ENCODE measurements around the gene KCNJ6.
"Not testable (repeated sequence)": the region's sequence is repeated elsewhere in the genome, so short reads cannot be mapped to it uniquely, and the experiment has no call there.

The KCNJ6 gene

DNA sequence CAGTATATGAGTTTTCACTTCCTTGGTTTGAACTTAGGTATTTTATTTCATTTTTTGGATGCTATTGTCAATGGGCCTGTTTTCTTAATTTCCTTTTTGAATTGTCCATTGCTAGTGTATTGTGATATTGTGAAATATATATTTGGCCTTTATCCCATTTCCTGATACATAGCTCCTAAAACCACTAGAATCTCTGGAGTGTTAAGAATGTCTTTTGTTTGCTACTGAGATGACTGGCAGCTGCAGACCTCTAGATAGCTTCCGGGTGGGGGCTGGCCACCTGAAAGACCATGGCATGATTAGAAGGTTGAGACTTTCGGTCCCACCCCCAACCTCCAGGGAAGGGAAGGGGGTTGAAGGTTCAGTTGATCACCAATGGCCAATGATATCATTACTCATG is 245.4 kb downstream of the KCNJ6 start:
- no peak for DNase-seq

DNA sequence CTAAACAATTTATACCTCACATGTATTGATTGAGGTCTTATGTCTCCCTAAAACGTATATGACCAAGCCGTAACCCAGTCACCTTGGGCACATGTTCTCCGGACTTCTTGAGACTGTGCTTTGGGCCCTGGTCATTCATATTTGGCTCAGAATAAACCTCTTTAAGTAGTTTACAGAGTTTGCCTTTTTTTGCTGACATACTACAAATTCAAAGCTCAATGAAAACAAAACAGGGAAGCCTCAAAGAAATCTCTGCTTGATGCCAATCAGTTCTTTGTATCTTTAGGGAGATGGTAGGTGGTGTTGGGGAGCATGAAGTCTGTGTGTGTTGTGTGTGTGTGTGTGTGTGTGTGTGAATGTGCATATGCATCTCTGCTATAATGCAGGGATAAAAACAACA is 247.0 kb downstream of the KCNJ6 start:
- DNase-seq: no peak

DNA sequence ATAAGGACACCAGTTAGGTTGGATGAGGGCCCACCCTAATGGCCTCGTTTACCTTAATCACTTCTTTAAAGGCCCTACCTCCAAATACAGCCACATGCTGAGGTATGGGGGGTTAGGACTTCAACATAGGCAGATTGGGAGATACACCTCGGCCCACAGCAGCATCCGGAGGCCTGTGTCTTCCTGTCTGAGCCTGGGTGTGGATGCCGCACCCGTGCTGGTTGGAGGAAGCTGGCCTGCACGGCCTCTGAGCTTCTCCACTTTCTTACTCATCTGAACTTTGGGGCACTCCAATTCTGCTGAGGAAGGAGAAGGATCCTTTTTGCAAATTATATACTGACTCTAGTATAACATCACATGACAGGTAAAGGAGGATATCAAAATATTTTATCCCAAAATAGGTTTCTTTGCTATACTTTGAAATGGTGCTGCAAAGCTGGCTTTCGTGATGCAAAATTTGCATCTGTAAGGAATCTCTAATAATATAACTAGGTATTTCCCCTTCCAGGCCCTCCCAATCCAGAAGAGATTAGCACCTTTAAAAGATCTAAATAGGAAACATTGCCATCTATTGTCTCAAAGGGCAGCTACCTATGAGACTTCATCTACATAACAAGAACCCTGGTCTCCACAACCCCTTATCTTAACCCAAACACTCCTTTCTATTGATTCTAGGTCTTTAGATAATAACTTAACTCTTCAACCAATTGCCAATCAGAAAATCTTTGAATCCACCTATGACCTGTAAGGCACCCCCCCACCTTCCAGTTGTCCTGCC is 247.6 kb downstream of the KCNJ6 start:
- DNase-seq: peak in 1 of 5 experiments; percentile 4

GRCh38 chr21:37667380-37667779 is 248.9 kb downstream of the KCNJ6 start:
- DNase-seq: no peak

- DNase-seq: no peak
Observed at GRCh38 chr21:37665230-37666024, 250.8 kb downstream of the KCNJ6 start.

- not testable (repeated sequence) for DNase-seq
Observed at GRCh38 chr21:37662227-37662626, 254.0 kb downstream of the KCNJ6 start.

DNA sequence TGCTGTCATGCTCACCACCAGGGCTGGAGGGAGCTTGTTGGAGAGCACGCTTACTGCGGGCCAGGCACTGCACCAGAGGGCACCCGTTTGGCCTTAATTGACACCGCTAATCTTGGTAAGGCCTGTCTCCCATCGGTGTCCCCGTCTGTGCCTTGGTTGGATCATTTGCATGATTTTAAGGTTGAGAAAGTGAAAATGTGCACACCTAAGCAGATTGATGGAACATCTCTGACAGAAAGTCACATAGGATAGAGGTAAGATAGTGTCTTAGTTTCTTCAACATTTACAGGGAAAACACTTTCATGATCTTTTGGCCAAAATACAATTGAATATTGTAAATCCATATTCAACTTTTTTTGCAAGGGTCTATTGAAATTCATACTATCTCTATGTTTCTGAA is 255.5 kb downstream of the KCNJ6 start:
- DNase-seq: no peak

GRCh38 chr21:37659874-37660273 is 256.4 kb downstream of the KCNJ6 start:
- no peak for DNase-seq

- no peak for DNase-seq
Observed at GRCh38 chr21:37658817-37659458, 257.3 kb downstream of the KCNJ6 start.

- DNase-seq: no peak
Observed at GRCh38 chr21:37658121-37658816, 258.0 kb downstream of the KCNJ6 start.

- DNase-seq: no peak
Observed at GRCh38 chr21:37656899-37657298, 259.4 kb downstream of the KCNJ6 start.

DNA sequence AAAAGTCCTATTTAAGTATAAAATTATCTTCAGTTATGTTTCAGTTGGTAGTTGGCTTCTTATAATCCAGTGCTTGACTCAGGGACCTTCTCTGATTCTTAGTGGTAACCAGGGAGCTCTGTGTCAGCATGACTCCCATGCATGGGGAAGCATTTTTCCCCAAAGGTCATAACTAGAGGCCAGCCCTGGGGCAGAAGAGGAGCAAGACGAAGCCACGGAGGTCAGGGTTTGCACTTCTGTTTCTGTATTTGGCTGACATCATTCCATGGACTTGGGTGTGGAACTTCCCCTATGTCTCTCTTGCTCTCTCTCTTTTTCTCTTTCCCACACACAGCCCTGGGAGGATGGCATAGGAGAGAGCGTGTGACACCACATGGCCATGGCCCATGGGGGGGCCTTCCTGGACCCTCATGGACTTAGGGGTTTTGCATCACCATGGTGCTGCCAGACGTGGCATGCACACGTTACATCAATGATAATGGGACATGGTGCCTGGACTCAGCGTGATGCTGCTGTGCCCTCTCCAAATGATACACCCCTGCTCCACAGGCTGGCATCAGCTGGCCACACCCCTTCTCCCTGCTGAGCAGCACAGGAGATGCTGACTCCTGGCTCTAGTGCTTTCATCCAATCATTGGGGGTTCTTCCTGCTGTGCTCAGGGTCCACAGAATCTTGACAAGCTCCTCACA is 260.5 kb downstream of the KCNJ6 start:
- no peak for DNase-seq

- DNase-seq: no peak
Observed at GRCh38 chr21:37654596-37654995, 261.7 kb downstream of the KCNJ6 start.

DNA sequence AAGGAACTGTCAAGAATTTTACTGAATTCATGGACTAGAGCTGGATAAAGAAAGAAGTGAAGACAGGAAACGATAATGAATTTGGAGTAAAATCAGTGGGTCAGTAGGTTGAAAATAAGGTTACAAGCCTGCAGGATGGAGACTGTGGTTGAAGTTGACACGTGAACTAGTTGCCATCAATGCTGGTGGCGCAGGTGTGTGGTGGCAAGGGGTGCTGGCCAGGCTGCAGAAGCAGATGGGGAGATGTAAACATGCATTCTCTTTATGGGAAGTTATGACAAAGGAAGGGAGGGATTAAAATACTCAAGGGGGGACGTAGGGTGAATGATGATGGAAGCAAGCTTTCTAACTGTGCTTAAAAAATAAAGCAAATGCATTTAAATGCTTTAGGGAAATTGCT is 263.1 kb downstream of the KCNJ6 start:
- no peak for DNase-seq

- DNase-seq: no peak
Observed at GRCh38 chr21:37647781-37648180, 268.5 kb downstream of the KCNJ6 start.

- DNase-seq: not testable (repeated sequence)
Observed at GRCh38 chr21:37646761-37647160, 269.5 kb downstream of the KCNJ6 start.

GRCh38 chr21:37645848-37646247 is 270.4 kb downstream of the KCNJ6 start:
- DNase-seq: no peak

DNA sequence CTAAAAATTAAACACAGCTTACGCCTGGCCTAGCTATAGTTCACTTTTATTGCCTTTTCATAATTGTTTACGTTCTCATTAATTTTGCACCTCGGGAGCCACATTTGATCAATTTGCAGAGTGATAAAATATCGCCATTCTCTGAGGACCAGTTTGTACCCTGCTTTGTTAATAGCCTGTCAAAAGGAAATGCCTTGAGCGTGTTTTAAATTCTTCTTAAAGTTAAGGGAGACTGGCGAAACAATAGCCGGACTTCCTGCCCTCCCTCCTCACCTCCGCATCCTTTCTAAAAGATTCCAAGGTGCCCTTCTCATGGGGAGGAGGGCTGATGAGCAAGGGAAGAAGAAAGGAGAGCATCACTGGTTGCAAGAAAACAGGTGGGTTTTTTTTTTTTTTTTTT is 271.6 kb downstream of the KCNJ6 start:
- DNase-seq: no peak

- DNase-seq: not testable (repeated sequence)
Observed at GRCh38 chr21:37643862-37644261, 272.4 kb downstream of the KCNJ6 start.

DNA sequence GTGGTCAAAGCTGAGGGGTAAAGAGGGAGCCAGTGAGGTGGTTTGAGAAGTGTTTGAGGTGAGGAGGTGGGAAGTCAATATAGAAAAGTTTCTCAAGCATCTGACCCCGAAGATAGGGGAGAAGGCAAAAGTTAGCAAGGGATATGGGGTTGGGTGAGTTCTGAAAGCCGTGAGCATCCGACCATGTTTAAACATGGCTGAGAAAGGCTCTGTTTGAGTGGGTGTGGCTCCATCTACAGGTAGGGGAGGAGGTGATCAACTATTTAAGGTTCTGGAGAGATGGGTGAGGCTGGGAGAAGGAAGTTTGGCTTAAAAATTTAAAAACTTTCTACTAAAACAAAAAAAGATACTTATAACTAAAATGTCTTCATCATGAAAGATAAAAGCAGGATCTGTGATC is 273.8 kb downstream of the KCNJ6 start:
- DNase-seq: peak in 1 of 5 experiments; percentile 38

DNA sequence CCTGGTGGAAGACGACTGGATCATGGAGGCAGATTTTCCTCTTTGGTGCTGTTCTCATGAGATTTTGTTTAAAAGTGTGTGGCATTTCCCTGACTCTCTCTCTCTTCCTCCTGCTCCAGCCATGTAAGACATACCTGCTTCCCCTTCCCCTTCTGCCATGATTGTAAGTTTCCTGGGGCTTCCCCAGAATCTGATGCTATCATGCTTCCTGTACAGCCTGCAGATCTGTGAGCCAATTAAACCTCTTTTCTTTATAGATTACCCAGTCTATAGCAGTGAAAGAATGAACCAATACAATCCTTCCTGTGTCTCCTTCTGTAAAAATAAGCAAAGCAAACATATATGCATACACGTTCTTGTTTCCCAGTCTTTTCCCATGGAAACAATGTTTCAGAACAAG is 276.5 kb downstream of the KCNJ6 start:
- no peak for DNase-seq

DNA sequence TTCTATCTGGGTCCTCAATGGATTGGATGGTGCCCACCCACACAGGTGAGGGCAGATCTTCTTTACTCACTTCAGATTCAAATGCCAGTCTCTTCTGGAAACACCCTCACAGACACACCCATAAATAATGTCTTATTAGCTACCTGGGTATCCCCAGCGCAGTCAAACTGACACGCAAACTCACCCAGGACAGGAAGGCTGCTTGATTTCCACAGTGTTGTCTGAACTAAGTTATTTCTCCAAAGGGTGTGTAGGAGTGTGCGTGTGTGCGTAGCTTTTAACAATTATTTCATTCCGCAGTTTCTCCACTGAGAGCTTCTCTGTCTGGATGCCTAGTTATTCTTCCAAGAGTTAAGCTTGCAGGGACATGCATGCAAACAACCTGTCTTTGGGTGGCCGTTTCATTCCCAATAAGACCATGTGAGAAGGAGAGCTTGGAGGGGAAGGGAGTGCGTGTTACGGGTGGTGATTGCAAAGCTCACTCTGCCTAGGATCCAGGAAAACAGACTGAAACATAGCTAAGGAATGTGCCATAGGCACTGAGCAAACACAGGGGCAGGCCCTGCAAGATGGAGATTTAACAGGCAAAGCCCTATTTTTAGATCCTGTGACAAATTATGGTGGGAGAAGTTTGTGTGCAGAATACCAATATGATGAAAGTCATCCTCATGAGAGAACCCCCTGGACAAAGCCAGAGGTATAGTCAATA is 280.0 kb downstream of the KCNJ6 start:
- no peak for DNase-seq

Measured in T-helper 2 cell (primary cell).